NCI-H2107 (cell line): ENCODE results near the gene ERN1.

Experiments
- DNase-seq: peaks from one replicate; lab custom pipeline; 2025; lab: John Stamatoyannopoulos, UW

ERN1 gene

DNA sequence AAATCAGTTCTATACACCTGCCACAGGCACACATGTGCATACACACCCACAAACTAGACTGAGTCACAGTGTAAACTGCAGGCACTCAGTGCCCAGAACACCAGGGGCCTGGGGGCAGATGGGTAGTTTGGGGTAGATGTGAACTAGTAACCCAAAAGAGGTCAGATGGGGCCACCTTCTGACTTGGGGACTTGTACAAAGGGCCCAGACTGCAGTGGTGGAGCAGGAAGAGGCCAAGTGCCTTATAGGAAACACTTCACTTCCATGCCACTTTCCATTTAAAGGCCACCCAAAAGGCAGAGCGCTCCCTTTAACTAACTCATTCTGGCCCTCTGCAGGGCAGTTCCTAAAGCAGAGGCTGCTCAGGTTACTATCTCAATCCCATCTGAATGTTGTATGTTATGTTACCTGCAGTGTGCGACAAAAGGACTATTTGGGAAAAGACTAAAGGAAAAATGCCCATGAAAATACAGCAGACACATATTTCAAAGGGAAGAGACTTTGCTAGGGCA, 27.8 kb upstream of the ERN1 start:
- no peak for DNase-seq

DNA sequence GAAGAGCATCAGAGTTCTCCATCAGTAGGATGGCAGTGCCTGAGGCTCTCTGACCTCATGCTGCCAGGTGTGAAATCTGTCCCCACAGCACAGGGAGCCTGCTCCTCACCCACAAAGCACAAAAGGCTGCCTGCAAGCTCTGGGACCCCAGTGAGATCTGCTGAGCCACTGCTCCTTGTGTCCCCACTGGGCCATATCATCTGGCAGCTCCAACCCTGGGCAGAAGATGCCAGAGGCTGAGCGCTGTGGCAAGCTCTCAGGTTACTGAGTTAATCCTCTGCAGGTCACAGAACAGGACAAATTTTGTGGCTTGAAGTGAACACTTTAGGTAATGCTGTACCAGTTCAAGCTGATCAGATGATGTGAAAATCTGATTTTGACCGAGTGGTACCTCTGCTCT, 26.7 kb upstream of the ERN1 start:
- no peak for DNase-seq

DNA sequence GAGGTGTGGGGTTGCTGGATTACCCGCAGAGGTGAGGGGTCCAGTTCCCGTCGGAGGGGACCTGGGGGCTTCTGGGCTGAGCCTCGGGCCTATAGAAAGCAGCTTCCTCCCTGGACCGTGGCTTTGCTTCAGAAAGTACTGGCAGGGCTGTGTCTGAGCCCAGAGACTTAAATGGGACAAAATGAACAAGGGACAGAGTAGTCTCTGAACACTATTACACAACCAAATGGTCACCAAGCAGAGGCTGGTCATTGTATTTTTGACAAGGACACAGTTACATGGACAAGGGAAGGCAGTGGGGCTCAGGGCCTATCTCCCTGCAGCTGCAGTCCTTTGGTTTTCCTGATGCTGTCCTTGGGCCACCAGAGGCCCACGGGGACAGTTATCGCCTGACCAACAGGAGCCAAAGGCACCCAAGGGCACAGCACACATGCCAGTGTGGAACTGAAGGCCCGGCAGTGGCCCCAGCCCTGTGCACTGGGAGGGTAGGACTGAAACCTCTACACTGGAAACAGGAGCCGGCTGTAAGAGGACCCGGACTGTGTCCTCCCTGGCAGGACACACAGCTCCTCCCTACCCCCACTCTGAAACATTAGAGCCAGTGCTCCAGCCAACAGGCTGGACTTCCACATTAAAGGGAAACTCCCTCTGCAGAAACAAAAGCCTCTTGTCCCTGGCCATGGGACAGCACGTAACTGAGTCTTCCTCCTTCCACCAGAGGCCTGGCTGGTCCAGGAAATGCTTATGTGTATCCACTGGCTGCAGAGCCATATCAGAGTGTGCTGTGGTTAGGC, 26.0 kb upstream of the ERN1 start:
- no peak for DNase-seq

DNA sequence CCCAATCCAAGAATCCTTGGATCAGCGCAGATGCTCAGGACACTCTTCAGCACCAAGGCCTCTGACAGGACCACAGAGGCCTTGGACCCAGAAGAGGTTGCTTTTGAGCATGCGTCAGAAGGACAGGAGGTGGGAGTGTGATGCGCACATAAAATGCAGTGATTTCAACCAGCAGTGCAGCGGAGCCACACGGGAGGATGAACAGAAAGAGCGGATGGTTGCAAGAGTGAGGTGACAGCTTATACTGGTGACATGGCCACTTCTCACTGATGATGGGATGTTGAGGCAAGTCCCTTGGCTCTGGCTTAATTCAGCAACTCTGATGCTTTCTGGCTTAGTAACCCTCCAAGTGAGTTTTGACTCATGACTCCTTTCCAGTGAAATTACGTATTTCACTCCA, 25.2 kb upstream of the ERN1 start:
- no peak for DNase-seq

DNA sequence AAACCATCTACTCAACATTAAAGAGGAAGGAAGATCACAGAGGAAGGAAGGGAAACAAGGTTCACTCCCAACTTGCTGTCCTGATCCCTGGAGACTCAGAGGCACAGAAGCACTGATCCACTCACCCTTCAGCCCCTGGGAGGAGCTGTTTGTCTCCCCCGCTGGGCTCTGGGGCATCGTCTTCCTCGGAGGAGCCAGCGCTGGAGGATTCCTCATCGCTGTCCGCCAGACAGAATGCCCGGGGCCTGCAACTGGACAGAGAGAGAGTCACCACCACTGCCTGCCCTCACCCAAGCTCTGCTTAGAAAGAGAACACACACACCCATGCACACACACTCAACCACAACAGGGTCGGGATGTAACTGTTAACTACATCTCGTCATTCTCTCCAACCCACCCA, 24.8 kb upstream of the ERN1 start:
- DNase-seq = no peak

DNA sequence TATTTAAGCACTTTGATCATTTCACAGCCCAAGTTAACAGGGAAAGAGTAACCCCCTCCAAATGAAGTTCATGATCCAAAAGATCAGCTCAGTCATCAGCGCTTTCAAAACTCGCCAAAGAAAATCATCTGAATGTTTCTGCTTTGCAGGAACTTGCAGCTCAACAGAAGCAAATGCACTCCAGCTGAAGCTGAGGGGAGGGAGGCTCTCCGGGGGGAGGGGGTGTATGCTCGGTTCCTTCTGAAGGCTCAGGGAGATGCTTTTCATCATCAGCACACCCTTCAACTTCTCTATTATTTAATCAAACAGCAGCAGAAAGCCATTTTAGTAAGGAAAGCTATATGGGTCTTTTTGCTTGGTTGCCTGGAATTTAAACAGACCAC, 24.4 kb upstream of the ERN1 start:
- no peak for DNase-seq

DNA sequence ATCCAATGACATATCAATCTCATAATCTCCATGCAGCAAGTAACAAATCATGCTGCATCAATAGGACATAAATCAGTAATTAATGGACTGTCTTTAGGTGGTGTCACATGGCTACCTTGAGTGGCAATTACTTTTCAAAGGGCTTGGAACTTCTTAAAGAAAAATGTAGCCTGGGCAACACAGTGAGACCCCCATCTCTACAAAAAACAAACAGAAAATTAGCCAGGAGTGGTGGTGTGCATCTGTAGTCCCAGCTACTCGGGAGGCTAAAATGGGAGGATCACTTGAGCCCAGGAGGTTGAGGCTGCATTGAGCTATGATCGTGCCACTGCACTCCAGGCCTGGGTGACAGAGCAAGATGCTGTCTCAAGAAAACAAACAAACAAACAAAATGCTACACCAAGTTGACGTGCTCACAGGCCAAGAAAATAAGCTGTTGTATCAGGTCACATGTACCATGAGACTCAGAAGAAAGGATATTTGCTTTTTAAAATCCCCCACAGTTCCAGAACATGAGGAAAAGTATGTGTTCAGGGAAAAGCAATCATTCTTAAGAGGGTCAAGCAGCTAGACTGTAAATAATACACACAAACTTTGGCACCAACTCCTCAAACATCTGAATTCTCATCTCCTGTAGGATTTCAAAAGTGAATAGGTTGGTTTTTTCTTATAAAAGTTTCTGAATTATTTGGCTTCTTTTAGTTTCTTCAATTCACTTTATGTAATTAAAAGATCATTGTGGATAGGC, 23.8 kb upstream of the ERN1 start:
- no peak for DNase-seq

DNA sequence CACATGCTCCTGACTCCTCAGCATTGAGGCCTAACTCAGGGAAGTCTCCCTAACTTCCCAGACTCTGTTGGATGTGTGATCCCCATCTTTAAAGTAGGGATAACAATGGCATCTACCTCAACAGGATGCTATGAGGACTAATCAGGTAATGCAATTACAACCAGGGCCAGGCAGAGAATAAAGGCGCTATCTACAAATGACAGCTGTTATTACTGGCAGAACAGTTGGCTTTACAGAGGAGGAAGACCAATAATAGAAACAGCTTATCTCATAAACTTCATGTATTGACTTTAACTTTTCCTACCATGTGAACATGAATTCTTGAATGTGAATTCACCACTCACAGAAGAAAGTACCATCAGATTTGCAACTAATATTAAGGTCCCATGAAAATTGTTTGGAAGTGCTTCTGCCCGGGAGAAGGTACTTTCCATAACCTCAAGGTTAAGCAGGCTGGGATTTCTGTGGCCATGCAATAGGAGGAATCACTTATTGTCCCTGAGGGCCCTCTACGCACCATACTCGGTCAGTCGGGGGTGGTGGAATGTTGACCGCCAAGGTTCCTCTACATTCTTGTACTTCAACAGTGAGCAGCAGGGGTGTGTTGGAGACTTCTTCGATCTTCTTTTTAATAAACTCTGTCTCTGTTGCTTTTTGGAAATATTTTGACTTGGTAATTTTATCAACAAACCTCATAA, 22.6 kb upstream of the ERN1 start:
- no peak for DNase-seq

DNA sequence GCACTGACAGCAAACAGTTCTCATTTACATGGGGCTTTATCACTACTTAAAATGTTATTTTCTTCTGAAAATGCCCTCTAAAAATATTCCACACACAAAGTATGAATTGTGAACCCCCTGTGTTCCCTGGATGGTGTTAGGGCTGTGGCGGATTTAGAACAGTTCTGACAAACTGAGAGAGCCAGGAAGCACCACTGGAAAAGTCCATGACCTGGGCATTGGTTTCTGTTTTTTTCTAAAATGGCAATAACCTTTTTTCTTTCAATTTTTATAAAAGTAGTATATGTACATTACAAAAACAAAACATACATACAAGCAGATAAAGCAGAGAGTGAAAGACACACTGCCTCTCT, 21.0 kb upstream of the ERN1 start:
- no peak for DNase-seq

DNA sequence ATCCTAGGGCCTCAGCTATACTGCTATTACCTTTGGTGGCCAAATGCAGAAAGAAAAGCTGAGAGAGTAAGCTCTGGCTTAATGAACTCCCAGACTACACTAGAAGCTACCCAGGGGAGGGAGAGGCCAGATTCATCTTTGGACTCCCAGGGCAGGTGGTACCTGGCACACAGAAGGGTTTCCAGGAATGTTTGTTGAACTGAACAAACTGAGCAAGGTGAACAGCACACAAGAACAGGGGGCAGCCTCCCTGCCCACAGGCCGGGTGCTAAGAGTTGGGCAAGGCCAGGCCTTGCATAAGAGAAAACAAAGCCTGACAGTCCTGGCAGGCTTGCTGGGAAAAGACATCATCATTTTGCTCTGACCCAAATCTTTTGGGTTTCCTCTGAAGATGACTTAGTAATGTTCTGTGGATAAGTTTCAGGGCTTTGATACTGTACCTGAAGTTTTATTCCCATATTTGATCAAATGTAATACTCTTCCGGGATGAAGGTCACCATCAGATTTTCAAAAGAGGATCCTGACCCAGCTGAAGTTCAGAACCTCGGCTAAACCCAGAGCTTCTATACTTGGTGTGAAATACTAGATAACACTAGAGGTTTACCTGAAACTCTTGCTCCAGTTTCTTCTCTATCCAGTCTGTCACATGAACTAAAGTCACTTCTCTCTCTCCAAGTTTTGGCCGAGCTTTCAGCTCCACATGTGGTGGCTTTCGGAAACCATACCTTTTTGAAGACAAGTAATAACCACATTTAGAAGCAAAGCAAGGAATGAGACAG, 20.5 kb upstream of the ERN1 start:
- no peak for DNase-seq

DNA sequence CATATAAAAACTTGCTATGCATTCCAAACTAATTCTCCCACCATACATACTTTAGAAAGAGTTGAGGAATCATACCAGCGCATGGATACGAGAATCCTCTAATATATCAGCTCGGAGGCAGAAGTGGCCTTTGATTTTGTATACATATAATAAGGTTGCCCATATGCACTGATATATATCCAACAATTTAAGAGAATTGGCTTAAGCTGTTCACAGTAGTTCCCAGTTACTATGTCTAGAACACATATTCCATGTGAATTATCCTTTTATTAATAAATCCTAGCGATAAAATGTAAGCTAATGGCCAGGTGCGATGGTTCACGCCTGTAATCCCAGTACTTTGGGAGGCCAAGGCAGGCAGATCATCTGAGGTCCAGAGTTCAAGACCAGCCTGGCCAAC, 19.3 kb upstream of the ERN1 start:
- DNase-seq = no peak

DNA sequence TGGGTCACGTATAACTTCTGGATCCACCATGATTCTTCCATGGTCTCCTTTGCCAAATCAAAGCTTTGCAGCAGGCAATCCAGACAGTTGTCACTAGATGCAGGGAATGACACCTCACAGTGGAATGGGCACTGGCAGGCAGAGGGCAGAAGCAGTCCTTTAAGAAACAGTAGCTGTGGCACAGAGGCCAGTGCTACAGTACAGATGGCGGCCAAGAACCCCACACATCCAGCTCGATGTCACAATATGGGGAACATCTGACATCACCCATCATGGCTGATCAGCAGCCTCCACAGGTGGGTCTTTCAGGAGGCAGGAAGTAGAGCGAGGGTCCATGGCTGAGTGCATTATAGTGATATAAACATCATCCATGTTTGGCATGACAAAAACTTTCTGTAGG, 18.8 kb upstream of the ERN1 start:
- no peak for DNase-seq

DNA sequence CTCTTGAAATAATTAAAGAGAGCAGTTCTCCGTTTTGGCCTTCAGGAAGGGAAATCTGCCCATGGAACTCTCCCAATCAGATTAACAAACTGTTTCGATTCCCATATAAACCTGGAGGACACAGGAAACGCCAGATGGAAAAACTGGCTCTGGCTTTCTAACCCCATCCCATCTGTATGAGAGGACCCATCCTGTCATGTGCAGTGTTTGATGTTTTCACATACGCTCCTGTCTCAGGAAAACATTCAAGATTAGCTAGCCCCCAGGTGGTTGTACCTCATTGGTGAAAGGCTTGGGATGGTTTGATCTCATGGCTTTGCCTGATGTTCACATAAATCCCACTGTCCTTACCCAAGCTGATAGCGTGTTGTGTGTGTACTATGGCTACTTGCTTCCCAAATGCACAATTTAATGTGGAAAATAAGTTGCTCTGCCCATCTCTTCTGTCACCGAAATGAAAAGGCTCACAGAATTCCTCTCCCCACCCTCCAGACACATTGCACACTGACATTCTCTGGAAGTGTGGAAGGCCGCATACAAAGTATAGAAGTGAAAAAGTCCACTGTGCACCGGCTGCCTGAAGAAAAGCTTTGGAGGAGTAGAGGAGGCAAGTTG, 18.2 kb upstream of the ERN1 start:
- no peak for DNase-seq

DNA sequence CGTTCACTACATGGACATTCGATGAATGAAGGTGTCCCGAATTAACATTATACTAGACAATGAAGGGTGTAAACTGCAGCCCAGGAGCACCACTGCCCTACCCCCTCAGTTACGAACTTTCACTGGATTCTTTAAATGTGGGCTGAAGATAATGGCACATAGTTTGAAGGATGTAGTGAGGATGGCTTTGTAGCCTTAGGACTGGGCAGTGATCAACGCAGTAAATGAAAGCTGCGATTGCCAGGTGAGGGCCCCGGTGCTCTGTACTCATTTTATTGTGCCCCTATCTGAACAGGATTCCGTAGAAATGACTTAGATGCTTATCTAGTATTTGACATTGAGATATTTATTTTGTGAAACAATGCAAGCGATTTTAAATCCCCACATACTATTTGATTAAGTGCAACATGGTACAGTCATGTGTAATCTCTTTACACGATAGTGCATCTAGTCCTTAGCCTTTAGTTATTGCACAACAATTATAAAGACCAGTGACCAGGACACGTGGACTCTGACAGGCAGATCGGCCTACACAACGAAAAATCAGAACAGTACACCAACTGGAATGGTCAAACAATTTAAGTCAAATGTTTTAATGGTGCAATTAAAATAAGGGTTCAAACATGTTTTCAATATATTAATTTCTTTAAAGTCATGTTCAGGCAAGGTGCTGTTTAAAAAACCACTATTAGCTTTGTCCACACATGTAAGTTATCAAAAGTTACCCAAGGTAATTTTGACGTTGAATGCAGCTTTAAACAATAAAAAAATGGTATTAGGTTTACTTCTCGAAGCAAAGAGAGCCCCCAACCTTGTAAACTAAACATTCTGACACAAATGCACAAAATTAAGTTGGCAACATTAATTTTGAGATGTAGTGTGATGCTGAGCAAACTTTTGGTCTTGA, 17.4 kb upstream of the ERN1 start:
- DNase-seq = no peak

DNA sequence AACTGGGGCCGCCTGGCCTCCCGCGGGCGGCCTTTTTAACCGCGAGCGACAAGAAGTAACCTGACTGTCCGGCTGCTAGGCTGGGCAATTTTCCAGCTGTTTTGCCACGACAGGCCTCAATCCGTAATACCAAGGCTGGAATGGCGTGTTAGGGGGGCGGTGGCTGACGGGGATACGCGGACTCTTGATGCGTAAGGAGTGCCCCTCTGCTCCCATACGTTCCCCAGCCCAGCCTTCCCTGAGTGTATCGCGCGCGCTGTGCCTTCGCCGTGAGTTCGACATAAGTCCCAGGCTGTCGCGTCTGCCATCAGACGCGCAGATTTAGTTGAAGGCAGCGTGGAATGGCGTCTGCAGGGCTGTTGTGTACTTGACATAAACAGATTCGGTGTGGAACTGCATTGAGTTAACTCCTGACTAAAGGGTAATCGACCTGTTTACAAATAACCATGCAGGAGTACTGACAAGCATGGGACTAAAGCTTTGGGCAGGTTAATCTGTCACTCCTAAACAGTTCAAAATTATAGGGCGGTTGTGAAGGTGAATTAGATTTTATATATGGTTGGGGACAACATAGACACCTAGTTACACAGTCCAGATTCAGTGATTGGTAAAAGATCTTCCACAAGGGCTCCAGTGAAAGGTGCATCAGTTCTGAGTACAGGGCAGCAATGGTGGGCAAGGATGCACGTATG, 16.6 kb upstream of the ERN1 start:
- DNase-seq = no peak

DNA sequence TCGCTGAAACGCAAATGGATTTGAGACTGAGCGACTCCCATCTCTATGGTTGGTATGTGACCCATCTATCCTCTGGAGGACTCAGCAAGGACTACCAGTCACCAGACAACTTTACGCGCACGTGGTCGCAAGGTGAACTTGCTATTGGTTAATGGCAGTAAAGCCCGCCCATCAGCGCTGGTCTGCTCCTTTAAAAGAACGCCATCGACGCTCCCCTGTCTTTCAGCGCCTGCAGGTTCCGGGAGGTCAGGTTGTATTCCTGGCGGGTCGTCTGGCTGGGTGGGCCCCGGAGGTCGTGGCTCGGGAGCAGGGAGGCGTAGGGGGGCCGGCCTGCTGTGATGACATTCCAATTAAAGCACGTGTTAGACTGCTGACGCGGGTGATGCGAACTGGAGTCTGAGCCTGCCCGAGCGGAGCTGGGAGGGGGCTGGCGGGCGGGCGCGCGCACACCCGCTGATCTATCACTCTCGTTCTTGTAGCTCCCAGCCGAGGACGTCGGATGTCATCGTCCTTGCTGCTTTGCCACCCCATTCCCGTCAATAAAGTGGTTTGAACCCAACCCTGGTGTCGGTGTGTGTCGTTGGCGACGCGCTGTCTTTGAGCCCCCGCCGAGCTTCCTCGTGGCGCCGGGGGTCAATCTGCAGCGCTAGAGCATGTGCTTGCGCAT, 15.9 kb upstream of the ERN1 start:
- peak; percentile 81 for DNase-seq

DNA sequence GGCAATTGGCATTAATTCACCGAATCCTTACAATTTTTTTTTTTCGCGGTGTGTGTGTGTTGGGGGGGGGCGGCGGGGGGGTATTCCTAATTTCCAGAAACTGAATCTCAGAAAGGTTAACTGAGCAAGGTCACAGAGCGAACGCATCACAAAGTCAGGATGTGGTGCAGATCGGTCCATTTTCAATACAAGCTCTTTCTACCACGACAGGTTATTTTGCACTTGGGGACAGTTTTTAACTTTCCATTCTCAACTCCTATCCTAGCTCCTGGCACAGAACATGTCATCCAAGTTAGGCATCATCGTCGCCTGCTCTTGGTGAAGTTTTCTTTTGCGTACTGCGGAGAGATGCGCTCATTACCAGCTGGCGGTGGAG, 15.4 kb upstream of the ERN1 start:
- DNase-seq = no peak

DNA sequence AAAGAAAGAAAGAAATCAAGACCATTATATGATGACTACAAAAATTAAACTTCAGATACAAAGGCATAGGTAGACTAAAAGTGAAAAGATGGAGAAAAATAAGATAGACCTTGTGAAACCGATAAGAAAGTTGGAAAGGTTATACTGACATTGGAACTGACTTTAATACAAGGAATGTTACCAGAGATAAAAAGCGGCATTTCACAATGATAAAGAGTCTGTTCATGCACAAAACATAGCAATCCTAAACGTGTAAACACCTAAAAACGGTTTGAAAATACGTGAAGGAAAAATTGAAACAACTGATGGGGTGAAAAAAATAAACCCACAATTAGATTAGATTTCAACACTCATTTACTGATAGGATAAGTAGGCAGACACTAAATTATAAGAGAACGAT, 9.6 kb upstream of the ERN1 start:
- DNase-seq = no peak

DNA sequence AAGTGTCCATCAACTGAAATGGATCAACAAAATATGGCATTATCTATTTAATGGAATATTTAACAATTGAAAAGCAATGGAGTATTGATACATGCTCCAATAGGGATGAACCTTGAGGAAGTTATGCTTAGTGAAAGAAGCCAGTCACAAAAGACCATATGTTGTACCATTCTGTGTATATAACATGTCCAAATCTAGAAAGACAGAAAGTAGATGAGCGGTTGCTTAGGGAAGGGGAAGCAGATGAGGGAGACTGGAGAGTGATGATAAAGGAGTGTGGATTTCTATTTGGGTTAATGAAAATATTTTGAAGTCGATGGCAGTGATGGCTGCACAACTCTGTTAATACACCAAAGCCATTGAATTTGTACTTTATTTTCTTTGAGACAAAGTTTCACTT, 8.5 kb upstream of the ERN1 start:
- DNase-seq = no peak

DNA sequence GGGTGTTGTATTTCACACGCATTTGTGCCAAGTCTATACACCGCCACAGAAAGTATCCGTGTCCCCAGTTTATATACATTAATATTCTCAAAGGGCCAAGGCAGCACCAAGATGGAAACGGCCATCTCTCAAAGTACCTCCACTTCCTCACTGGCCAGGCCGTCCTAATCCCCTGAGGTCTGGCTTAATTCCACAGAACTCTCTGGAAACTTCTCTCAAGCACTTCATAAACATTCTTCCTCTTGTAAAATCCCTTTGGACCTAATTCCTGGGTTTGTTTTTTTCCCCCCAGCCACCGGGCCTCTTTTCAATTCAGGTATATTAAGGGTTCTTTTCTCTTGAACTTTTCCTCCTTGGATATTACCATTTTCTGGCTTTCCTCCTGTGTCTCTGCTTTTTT, 5.1 kb upstream of the ERN1 start:
- no peak for DNase-seq
